Adipocyte (in vitro differentiated cells): Measurements from ENCODE around the gene THAP8.
"Not testable (repeated sequence)": the region's sequence is repeated elsewhere in the genome, so short reads cannot be mapped to it uniquely, and the experiment has no call there.

Experiments used
- DNase-seq: peaks from one replicate; pipeline ENCODE4 v3.0.0-alpha.2; 2015; ENCODE audit warnings: low read depth
- H3K27me3 ChIP-seq: replicated peaks from 2 replicates; pipeline ENCODE4 v1.7.0; 2013; ENCODE audit warnings: mild to moderate bottlenecking, low read length, moderate library complexity; ENCODE audit not compliant: control insufficient read depth, insufficient read depth
- H3K36me3 ChIP-seq: 2 replicates; pipeline ENCODE4 v1.7.0; 2013; ENCODE audit warnings: low read length, mild to moderate bottlenecking, moderate library complexity; ENCODE audit not compliant: control insufficient read depth, insufficient read depth, severe bottlenecking
- H3K4me1 ChIP-seq: 2 replicates; pipeline ENCODE4 v1.7.0; 2013; ENCODE audit warnings: mild to moderate bottlenecking, low read length, moderate library complexity; ENCODE audit not compliant: control insufficient read depth, insufficient read depth
- H3K4me3 ChIP-seq: 2 replicates; pipeline ENCODE4 v1.7.0; 2013; ENCODE audit warnings: mild to moderate bottlenecking, low read length, moderate library complexity
- H3K9ac ChIP-seq: 2 replicates; pipeline ENCODE4 v1.7.0; 2013; ENCODE audit warnings: mild to moderate bottlenecking, low read length, moderate library complexity
- H3K9me3 ChIP-seq: 2 replicates; pipeline ENCODE4 v1.7.0; 2013; ENCODE audit warnings: mild to moderate bottlenecking, low read length, moderate library complexity; ENCODE audit not compliant: control insufficient read depth

Gene THAP8

GRCh38 chr19:36089847-36090246 is 35.8 kb upstream of the THAP8 start:
- Histone ChIP-seq H3K27me3 (no peaks in the 10 kb centered on the region), H3K4me1 (no peaks in the 10 kb centered on the region), H3K4me3 (no peak overlapping the region), H3K36me3 (no peaks in the 10 kb centered on the region), H3K9ac (no peak overlapping the region), H3K9me3 (no peaks in the 10 kb centered on the region)
- DNase-seq, result no peak

DNA sequence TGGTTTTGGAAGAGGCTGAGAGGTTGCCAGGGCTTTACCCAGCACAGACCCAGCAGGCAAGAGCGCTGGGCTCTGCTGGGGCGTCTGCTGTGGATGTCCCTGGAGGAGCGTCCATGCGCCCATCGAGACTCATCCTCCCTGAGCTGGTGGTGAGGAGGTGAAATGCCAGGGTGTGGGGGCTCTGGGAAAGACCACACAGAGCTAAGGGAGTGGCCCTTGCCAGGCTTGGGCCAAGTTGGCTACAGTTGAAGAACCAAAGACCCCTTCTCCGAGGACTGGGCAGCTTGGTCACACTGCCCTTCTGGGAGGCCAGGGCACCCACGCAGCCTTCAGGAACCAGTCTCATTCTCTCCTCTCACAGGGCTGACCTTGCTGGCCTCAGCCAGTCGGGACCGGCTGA is 32.2 kb upstream of the THAP8 start:
- peaks cover 9% of the 10 kb centered on the region for H3K4me1 ChIP-seq
- no peaks in the 10 kb centered on the region for H3K27me3 ChIP-seq
- H3K9me3 ChIP-seq, result no peaks in the 10 kb centered on the region
- no peak for DNase-seq
- H3K9ac ChIP-seq, result no peak overlapping the region
- H3K36me3 ChIP-seq, result no peaks in the 10 kb centered on the region
- H3K4me3 ChIP-seq, result no peak overlapping the region

DNA sequence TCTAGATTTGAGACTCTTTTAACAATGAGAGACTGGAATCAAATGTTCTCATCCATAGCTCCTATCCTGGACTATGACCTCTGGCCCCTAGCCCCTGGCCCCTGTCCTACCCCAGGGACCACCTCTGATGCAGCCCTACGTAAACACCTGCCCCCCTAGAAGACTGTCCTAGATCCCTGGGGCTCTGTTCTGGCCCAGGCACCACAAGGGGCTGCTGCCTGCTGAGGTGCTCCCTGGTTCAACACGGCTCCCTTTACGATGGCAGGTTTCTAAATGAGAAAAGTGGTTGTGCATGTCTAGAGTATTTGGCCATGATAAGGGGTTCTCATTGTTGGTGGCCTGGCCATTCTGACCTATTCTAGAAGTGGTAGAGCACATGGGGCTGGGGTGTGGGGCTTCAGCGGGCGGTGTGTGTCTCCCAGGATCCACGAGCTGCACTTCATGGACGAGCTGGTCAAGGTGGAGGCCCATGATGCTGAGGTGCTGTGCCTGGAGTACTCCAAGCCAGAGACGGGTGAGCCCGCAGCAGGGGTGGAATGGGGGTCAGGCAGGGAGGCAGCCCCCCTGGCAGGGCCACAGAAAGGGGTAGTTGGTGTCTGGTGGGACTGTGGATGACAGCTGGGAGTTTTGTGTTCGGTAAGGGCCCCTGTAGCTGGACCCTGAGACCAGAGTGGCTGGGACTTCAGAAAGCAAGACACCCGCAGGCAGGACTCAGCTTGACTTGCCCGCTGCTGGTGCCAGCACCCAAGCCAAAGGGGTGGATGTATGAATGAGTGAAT is 30.3 kb upstream of the THAP8 start:
- H3K9me3 ChIP-seq, result no peaks in the 10 kb centered on the region
- no peaks in the 10 kb centered on the region for H3K27me3 ChIP-seq
- DNase-seq, result no peak
- H3K36me3 ChIP-seq, result no peaks in the 10 kb centered on the region
- no peak overlapping the region for H3K4me3 ChIP-seq
- H3K4me1 ChIP-seq, result peaks cover 12% of the 10 kb centered on the region
- H3K9ac ChIP-seq, result no peak overlapping the region

- Histone ChIP-seq H3K9me3 (no peaks in the 10 kb centered on the region), H3K4me3 (no peak overlapping the region), H3K4me1 (peaks cover 12% of the 10 kb centered on the region), H3K27me3 (no peaks in the 10 kb centered on the region), H3K36me3 (no peaks in the 10 kb centered on the region), H3K9ac (no peak overlapping the region)
- DNase-seq, result no peak
Measured at GRCh38 chr19:36082916-36083315, 28.8 kb upstream of the THAP8 start.

DNA sequence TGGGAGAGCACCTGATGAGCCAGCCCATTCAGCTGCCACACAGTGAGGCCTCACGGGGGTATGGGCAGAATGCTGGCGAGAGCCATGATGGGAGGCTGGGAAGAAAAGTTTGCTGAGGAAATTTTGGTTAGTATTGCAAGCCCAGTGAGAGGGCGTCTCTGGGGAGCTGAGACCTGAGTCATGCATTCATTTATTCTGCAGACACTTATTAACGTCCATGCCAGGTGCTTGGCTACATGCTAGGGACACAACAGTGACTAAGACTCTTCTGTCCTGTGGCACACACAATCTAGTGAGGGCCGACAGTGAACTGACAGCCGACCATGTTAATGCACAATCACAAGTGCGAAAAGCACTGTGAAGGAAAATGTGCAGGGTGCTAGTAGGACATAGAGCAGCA is 27.8 kb upstream of the THAP8 start:
- DNase-seq, result no peak
- Histone ChIP-seq H3K4me3 (no peak overlapping the region), H3K4me1 (peaks cover 12% of the 10 kb centered on the region), H3K36me3 (no peaks in the 10 kb centered on the region), H3K9me3 (no peaks in the 10 kb centered on the region), H3K27me3 (no peaks in the 10 kb centered on the region), H3K9ac (no peak overlapping the region)

- H3K36me3 ChIP-seq, result no peaks in the 10 kb centered on the region
- no peak for DNase-seq
Measured at GRCh38 chr19:36081385-36081784, 27.3 kb upstream of the THAP8 start.

GRCh38 chr19:36079389-36079945 is 25.4 kb upstream of the THAP8 start:
- no peak for DNase-seq
- Histone ChIP-seq H3K27me3 (no peaks in the 10 kb centered on the region), H3K4me3 (no peak overlapping the region), H3K9ac (no peak overlapping the region), H3K4me1 (peaks cover 12% of the 10 kb centered on the region), H3K9me3 (no peaks in the 10 kb centered on the region), H3K36me3 (no peaks in the 10 kb centered on the region)

More at GRCh38 chr19:36081385-36081784, 27.3 kb upstream of the THAP8 start:
- Histone ChIP-seq H3K27me3 (no peaks in the 10 kb centered on the region), H3K4me3 (no peak overlapping the region), H3K4me1 (peaks cover 12% of the 10 kb centered on the region), H3K9ac (no peak overlapping the region), H3K9me3 (no peaks in the 10 kb centered on the region)

- Histone ChIP-seq H3K4me1 (peaks cover 4% of the 10 kb centered on the region), H3K36me3 (no peaks in the 10 kb centered on the region), H3K4me3 (no peak overlapping the region), H3K27me3 (no peaks in the 10 kb centered on the region), H3K9me3 (no peaks in the 10 kb centered on the region), H3K9ac (no peak overlapping the region)
- DNase-seq, result no peak
Measured at GRCh38 chr19:36073121-36073876, 19.2 kb upstream of the THAP8 start.

DNA sequence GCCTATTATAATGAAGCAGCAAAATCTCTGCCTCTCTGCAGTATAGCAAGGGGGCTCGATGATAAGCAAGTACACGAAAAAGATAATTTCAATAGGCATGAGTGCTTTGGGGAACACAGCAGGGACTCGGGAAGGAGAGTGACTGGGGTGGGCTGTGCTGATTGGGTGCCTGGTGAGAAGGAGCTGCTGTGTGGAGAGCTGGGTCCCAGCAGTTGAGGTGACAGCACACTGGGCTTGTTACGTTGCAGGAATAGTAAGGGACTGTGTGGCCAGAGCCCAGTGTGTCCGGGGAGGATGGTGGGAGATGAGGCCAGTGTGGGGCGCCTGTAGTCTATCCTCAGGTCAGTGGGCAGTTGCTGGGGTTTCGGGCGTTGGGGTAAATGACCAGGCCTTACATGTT is 18.0 kb upstream of the THAP8 start:
- H3K36me3 ChIP-seq, result no peaks in the 10 kb centered on the region

DNA sequence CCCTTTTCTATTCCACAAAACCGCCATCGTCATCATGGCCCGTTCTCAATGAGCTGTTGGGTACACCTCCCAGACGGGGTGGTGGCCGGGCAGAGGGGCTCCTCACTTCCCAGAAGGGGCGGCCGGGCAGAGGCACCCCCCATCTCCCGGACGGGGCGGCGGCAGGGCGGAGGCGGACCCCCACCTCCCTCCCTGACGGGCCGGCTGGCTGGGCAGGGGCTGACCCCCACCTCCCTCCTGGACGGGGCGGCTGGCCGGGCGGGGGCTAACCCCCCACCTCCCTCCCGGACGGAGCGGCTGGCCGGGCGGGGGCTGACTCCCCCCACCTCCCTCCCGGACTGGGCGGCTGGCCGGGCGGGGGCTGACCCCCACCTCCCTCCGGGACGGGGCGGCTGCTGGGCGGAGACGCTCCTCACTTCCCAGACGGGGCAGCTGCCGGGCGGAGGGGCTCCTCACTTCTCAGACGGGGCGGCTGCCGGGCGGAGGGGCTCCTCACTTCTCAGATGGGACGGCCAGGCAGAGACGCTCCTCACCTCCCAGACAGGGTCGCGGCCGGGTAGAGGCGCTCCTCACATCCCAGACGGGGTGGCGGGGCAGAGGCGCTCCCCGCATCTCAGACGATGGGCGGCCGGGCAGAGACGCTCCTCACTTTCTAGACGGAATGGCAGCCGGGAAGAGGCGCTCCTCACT is 14.9 kb upstream of the THAP8 start:
- not testable (repeated sequence) for H3K27me3 ChIP-seq, H3K4me1 ChIP-seq, H3K36me3 ChIP-seq, DNase-seq, H3K4me3 ChIP-seq, H3K9me3 ChIP-seq, H3K9ac ChIP-seq

More for the DNA sequence above, 18.0 kb upstream of the THAP8 start:
- Histone ChIP-seq H3K9ac (no peak overlapping the region), H3K4me3 (no peak overlapping the region), H3K4me1 (peaks cover 4% of the 10 kb centered on the region), H3K9me3 (no peaks in the 10 kb centered on the region), H3K27me3 (no peaks in the 10 kb centered on the region)
- no peak for DNase-seq

GRCh38 chr19:36067681-36068080 is 13.6 kb upstream of the THAP8 start:
- H3K4me3 ChIP-seq, result no peak overlapping the region

More at GRCh38 chr19:36067681-36068080, 13.6 kb upstream of the THAP8 start:
- Histone ChIP-seq H3K9me3 (no peaks in the 10 kb centered on the region), H3K4me1 (peaks cover 7% of the 10 kb centered on the region), H3K27me3 (no peaks in the 10 kb centered on the region), H3K9ac (no peak overlapping the region), H3K36me3 (no peaks in the 10 kb centered on the region)
- no peak for DNase-seq
